Neural progenitor cell (in vitro differentiated cells): ENCODE results near the gene OTOS. TPM values are rescaled to one million over a fixed set of nuclear protein-coding genes. Genes with fewer than 3 reads are reported as not detected.
A peak's percentile ranks its signal among the peaks of the same experiment; 100 is the strongest.

ENCODE experiments used
- DNase-seq: peaks from one replicate; pipeline ENCODE4 v3.0.0-alpha.2; 2016; ENCODE audit warnings: low spot score
- H2AFZ ChIP-seq: fragments of 200-600 bp; sonication (generic); replicated peaks from 2 replicates; pipeline ENCODE4 v1.6.1; 2016; ENCODE audit warnings: antibody characterized with exemption
- H3F3A ChIP-seq: fragments of 200-600 bp; sonication (generic); 2 replicates; pipeline ENCODE4 v1.6.1; 2016; ENCODE audit warnings: antibody characterized with exemption, low read depth
- H3K27ac ChIP-seq: fragments of 200-600 bp; sonication (generic); 2 replicates; pipeline ENCODE4 v1.5.1; 2016; ENCODE audit warnings: mild to moderate bottlenecking
- H3K27me3 ChIP-seq: fragments of 200-600 bp; sonication (generic); 2 replicates; pipeline ENCODE4 v1.6.1; 2016; ENCODE audit warnings: mild to moderate bottlenecking, moderate library complexity
- H3K36me3 ChIP-seq: fragments of 200-600 bp; sonication (generic); 2 replicates; pipeline ENCODE4 v1.5.1; 2016
- H3K4me1 ChIP-seq: fragments of 200-600 bp; sonication (generic); 2 replicates; pipeline ENCODE4 v1.6.1; 2016; ENCODE audit warnings: mixed run types
- H3K4me2 ChIP-seq: fragments of 200-600 bp; sonication (generic); 2 replicates; pipeline ENCODE4 v1.6.1; 2016
- H3K4me3 ChIP-seq: fragments of 200-600 bp; sonication (generic); 2 replicates; pipeline ENCODE4 v1.5.1; 2016
- H3K79me2 ChIP-seq: fragments of 200-600 bp; sonication (generic); 2 replicates; pipeline ENCODE4 v1.6.1; 2016; ENCODE audit warnings: low read depth
- H3K9ac ChIP-seq: fragments of 200-600 bp; sonication (generic); 2 replicates; pipeline ENCODE4 v1.6.1; 2016
- H3K9me3 ChIP-seq: fragments of 200-600 bp; sonication (generic); 2 replicates; pipeline ENCODE4 v1.5.1; 2016; ENCODE audit warnings: low read depth
- H4K20me1 ChIP-seq: fragments of 200-600 bp; sonication (generic); 2 replicates; pipeline ENCODE4 v1.6.1; 2016; ENCODE audit warnings: low read depth
- H3K27ac Mint-ChIP-seq: 3 replicates; pipeline ENCODE4 v1.8.0; 2021; ENCODE audit warnings: mixed read lengths
- H3K27me3 Mint-ChIP-seq: 2 replicates; pipeline ENCODE4 v1.8.0; 2022; ENCODE audit warnings: low read depth, mild to moderate bottlenecking, inconsistent platforms, moderate library complexity, mixed read lengths; ENCODE audit not compliant: insufficient read depth
- H3K36me3 Mint-ChIP-seq: 3 replicates; pipeline ENCODE4 v1.8.0; 2021; ENCODE audit warnings: mixed read lengths
- H3K4me1 Mint-ChIP-seq: 3 replicates; pipeline ENCODE4 v1.8.0; 2021; ENCODE audit warnings: mixed read lengths
- H3K4me3 Mint-ChIP-seq: 3 replicates; pipeline ENCODE4 v1.8.0; 2021; ENCODE audit warnings: mild to moderate bottlenecking, moderate library complexity, mixed read lengths
- H3K9me3 Mint-ChIP-seq: 3 replicates; pipeline ENCODE4 v1.8.0; 2020; ENCODE audit warnings: mixed read lengths
- CTCF ChIP-seq: fragments of 200-600 bp; sonication (generic); IDR thresholded peaks from 2 replicates; pipeline ENCODE4 v1.5.1; 2017; ENCODE audit warnings: antibody characterized with exemption, mild to moderate bottlenecking
- EZH2 ChIP-seq: fragments of 200-600 bp; sonication (generic); IDR thresholded peaks from 2 replicates; pipeline ENCODE4 v1.6.1; 2017; ENCODE audit warnings: antibody characterized with exemption, mild to moderate bottlenecking, moderate library complexity
- EZH2phosphoT487 ChIP-seq: fragments of 200-600 bp; sonication (generic); IDR thresholded peaks from 2 replicates; pipeline ENCODE4 v1.6.1; 2017; ENCODE audit warnings: antibody characterized with exemption
- total RNA-seq: library from RNA; depleted of rRNA; stranded (reverse); fragments of >200 nt; gene quantifications from 2 replicates; pipeline ENCODE4 v1.2.3, GENCODE V29; 2015; ENCODE audit warnings: low replicate concordance

The OTOS gene
- total RNA-seq, 1 donor from 2014 or later = not detected

DNA sequence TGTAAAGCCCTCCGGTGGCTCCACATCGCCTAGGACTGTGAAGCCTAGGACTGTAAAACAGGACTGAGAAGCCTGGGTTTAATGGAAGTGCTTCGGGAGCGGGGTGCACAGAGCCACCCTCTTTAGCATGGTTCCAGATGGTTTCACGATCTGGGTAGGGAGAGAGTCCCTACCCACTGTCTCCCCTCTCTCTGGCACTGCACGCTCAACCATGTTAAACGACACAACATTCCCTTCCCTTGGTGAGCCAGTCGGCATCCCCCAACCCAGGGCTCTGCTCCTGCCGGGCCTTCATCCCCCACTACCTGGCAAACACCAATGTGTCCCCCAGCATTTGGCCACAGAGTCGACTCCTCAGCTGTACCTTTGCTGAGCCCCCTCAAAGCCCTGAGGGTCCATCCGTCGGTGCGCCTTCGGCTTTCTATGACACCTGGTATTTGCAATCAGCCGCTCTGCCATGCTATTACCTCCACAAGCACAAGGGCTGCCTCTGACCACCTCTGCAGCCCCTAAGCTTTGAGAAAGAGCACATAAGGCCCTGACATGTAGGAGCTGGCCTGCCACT, 5.4 kb downstream of the OTOS start:
- no peaks in the 10 kb centered on the region for H3K9me3 ChIP-seq
- peaks cover 26% of the 10 kb centered on the region for H3K79me2 ChIP-seq
- H3K36me3 ChIP-seq = no peaks in the 10 kb centered on the region
- H3K4me3 ChIP-seq = peak overlapping the region; percentile 98
- peak overlapping the region; percentile 55 for H3K27ac Mint-ChIP-seq
- H4K20me1 ChIP-seq = peaks cover 18% of the 10 kb centered on the region
- TF ChIP-seq CTCF (no peak), EZH2 (no peak), EZH2phosphoT487 (no peak)
- peak overlapping the region; percentile 94 for H3K4me3 Mint-ChIP-seq
- DNase-seq = no peak
- peaks cover 5% of the 10 kb centered on the region for H3F3A ChIP-seq
- H3K4me1 ChIP-seq = peaks cover 15% of the 10 kb centered on the region
- H3K9ac ChIP-seq = peak overlapping the region; percentile 97
- H3K36me3 Mint-ChIP-seq = peaks cover 15% of the 10 kb centered on the region
- H3K27me3 ChIP-seq = peaks cover 19% of the 10 kb centered on the region
- peak overlapping the region; percentile 100 for H3K4me2 ChIP-seq
- H3K27me3 Mint-ChIP-seq = peaks cover 7% of the 10 kb centered on the region
- H3K9me3 Mint-ChIP-seq = no peaks in the 10 kb centered on the region
- H3K27ac ChIP-seq = no peak overlapping the region
- peaks cover 19% of the 10 kb centered on the region for H3K4me1 Mint-ChIP-seq
- no peak overlapping the region for H2AFZ ChIP-seq

GRCh38 chr2:240134466-240134865, 6.0 kb downstream of the OTOS start:
- Histone ChIP-seq H3K27me3 (peaks cover 19% of the 10 kb centered on the region), H3K27ac (no peak overlapping the region), H3K9me3 (no peaks in the 10 kb centered on the region), H3K4me2 (peak overlapping the region; percentile 100), H3K4me1 (peaks cover 11% of the 10 kb centered on the region), H3K36me3 (no peaks in the 10 kb centered on the region), H3K79me2 (peaks cover 26% of the 10 kb centered on the region), H3K9ac (peak overlapping the region; percentile 97), H3F3A (peaks cover 1% of the 10 kb centered on the region), H2AFZ (no peak overlapping the region), H3K4me3 (no peak overlapping the region), H4K20me1 (peaks cover 18% of the 10 kb centered on the region)
- H3K36me3 Mint-ChIP-seq = peaks cover 17% of the 10 kb centered on the region
- no peak for DNase-seq
- no peaks in the 10 kb centered on the region for H3K9me3 Mint-ChIP-seq
- no peak for TF ChIP-seq CTCF
- no peak for TF ChIP-seq EZH2
- no peak for TF ChIP-seq EZH2phosphoT487
- peaks cover 15% of the 10 kb centered on the region for H3K4me1 Mint-ChIP-seq
- H3K27ac Mint-ChIP-seq = no peak overlapping the region
- H3K27me3 Mint-ChIP-seq = peaks cover 7% of the 10 kb centered on the region
- peak overlapping the region; percentile 94 for H3K4me3 Mint-ChIP-seq

GRCh38 chr2:240133401-240133800, 7.1 kb downstream of the OTOS start:
- no peaks in the 10 kb centered on the region for H3K36me3 ChIP-seq
- H3K4me3 Mint-ChIP-seq = peak overlapping the region; percentile 70
- no peak overlapping the region for H3K27ac ChIP-seq

More at GRCh38 chr2:240133401-240133800, 7.1 kb downstream of the OTOS start:
- H3K4me1 ChIP-seq = peaks cover 8% of the 10 kb centered on the region
- peaks cover 26% of the 10 kb centered on the region for H3K79me2 ChIP-seq
- Mint-ChIP-seq H3K27me3 (peaks cover 4% of the 10 kb centered on the region), H3K4me1 (peaks cover 9% of the 10 kb centered on the region), H3K27ac (no peak overlapping the region), H3K36me3 (peaks cover 17% of the 10 kb centered on the region), H3K9me3 (no peaks in the 10 kb centered on the region)
- H4K20me1 ChIP-seq = peaks cover 18% of the 10 kb centered on the region
- TF ChIP-seq EZH2 (no peak), CTCF (no peak), EZH2phosphoT487 (no peak)
- H3F3A ChIP-seq = no peaks in the 10 kb centered on the region
- no peak overlapping the region for H2AFZ ChIP-seq
- no peaks in the 10 kb centered on the region for H3K9me3 ChIP-seq
- H3K4me3 ChIP-seq = no peak overlapping the region
- H3K4me2 ChIP-seq = no peak overlapping the region
- peaks cover 19% of the 10 kb centered on the region for H3K27me3 ChIP-seq
- H3K9ac ChIP-seq = no peak overlapping the region
- no peak for DNase-seq
